ENCODE measurements around the gene LIF. TPM values are rescaled to one million over a fixed set of nuclear protein-coding genes. Genes with fewer than 3 reads are reported as not detected.

The LIF gene
- total RNA-seq, 2 experiments from 2014 or later: 0.06 TPM; not detected in 1

DNA sequence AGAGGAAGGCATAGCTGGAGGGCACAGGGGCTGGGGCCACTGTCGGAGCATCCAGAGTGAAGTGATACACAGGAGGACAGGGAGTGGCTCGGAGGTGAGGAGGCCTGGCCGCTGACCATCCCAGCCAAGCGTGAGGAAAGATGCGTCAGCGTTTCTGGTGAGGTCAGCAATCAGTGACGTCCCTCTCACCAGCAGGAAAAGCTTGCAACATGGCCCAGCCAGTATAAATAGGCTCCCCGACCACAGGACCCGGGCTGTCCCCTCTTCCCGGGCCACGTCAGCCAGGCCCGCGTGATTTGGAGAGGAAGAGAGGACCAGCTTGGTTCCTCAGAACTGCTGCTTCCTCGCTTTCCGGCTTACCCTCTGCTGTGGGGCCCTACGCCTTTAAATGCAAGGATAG lies 24.3 kb upstream of the LIF start:
- H3K79me2 ChIP-seq (ENCODE audit: insufficient read depth, low read depth, low read length): no peaks in the 10 kb centered on the region; the same call in 1 of the 2 replicates
- H3K27ac ChIP-seq (ENCODE audit: low read depth, low read length, poor library complexity, severe bottlenecking): no peak overlapping the region
- no peak overlapping the region for H3K4me2 ChIP-seq (ENCODE audit: low read length)
- ChIA-PET POLR2A (no interaction called here), CTCF (ENCODE audit: unreplicated experiment) (no interaction called here)
- no peak overlapping the region for H2AFZ ChIP-seq (ENCODE audit: low read length)
- no peaks in the 10 kb centered on the region for H3K9me3 ChIP-seq (ENCODE audit: low read length)
- peaks cover 16% of the 10 kb centered on the region for H3K4me1 ChIP-seq (ENCODE audit: insufficient read depth, low read length, poor library complexity, severe bottlenecking)
- intact Hi-C loops (cut with micrococcal nuclease; ENCODE audit: unreplicated experiment): no loop called here
- H3K4me3 ChIP-seq (ENCODE audit: low read depth, low read length, poor library complexity, severe bottlenecking): no peak overlapping the region
- no peaks in the 10 kb centered on the region for H3K9me2 ChIP-seq (ENCODE audit: insufficient read depth, low read length)
- no peak for TF ChIP-seq EZH2phosphoT487 (IDR thresholded peaks at IDR 0.05; ENCODE audit: borderline replicate concordance, low read depth, low read length)
- TF ChIP-seq, protein P1, sequence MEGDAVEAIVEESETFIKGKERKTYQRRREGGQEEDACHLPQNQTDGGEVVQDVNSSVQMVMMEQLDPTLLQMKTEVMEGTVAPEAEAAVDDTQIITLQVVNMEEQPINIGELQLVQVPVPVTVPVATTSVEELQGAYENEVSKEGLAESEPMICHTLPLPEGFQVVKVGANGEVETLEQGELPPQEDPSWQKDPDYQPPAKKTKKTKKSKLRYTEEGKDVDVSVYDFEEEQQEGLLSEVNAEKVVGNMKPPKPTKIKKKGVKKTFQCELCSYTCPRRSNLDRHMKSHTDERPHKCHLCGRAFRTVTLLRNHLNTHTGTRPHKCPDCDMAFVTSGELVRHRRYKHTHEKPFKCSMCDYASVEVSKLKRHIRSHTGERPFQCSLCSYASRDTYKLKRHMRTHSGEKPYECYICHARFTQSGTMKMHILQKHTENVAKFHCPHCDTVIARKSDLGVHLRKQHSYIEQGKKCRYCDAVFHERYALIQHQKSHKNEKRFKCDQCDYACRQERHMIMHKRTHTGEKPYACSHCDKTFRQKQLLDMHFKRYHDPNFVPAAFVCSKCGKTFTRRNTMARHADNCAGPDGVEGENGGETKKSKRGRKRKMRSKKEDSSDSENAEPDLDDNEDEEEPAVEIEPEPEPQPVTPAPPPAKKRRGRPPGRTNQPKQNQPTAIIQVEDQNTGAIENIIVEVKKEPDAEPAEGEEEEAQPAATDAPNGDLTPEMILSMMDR (conservative IDR thresholded peaks at IDR 0.05; ENCODE audit: low read length): no peak
- DNase-seq (ENCODE audit: low spot score): no peak
- no TSS peak for BruUV-seq (replicated peaks)
- H3K36me3 ChIP-seq (ENCODE audit: insufficient read depth, low read length): no peaks in the 10 kb centered on the region; the same call in 1 of the 2 replicates
- H4K20me1 ChIP-seq (ENCODE audit: insufficient read depth, low read length): no peaks in the 10 kb centered on the region

DNA sequence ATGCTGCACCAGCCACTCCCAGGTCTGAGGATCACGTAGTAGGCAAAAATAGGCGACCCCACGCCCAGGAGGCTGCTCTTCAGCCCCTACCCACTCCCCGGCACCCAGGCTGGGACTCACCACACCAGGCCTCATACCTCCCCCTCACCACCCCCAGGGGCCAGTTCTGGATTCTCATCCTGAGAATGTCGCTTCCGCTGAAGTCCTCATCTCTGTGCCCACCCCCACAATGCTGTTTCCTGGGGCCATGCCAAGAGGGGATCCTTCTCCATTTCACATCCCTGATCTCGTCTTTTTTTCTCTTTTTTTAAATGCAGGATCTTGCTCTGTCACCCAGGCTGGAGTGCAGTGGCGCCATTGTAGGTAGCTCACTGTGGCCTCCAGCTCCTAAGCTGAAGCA lies 21.8 kb upstream of the LIF start:
- H3K4me2 ChIP-seq (ENCODE audit: low read length): no peak overlapping the region
- POLR2A ChIA-PET: interaction anchor here (1.8 kb wide), 1 partner anchor 14 kb away, joined by 5 read pairs; no protein-coding TSS in a partner anchor
- intact Hi-C loops (cut with micrococcal nuclease; ENCODE audit: unreplicated experiment): no loop called here

More for the DNA sequence above, 21.8 kb upstream of the LIF start:
- H2AFZ ChIP-seq (ENCODE audit: low read length): no peak overlapping the region
- DNase-seq (ENCODE audit: low spot score): no peak
- no peak overlapping the region for H3K27ac ChIP-seq (ENCODE audit: low read depth, low read length, poor library complexity, severe bottlenecking)
- H3K4me3 ChIP-seq (ENCODE audit: low read depth, low read length, poor library complexity, severe bottlenecking): no peak overlapping the region
- no peaks in the 10 kb centered on the region for H3K9me3 ChIP-seq (ENCODE audit: low read length)
- H4K20me1 ChIP-seq (ENCODE audit: insufficient read depth, low read length): no peaks in the 10 kb centered on the region
- H3K36me3 ChIP-seq (ENCODE audit: insufficient read depth, low read length): no peaks in the 10 kb centered on the region; the same call in 1 of the 2 replicates
- no TSS peak for BruUV-seq (replicated peaks)
- TF ChIP-seq EZH2phosphoT487 (IDR thresholded peaks at IDR 0.05; ENCODE audit: borderline replicate concordance, low read depth, low read length): no peak
- TF ChIP-seq, protein P1 (conservative IDR thresholded peaks at IDR 0.05; ENCODE audit: low read length): no peak
- no peaks in the 10 kb centered on the region; the same call in 1 of the 2 replicates for H3K79me2 ChIP-seq (ENCODE audit: insufficient read depth, low read depth, low read length)
- peaks cover 15% of the 10 kb centered on the region for H3K4me1 ChIP-seq (ENCODE audit: insufficient read depth, low read length, poor library complexity, severe bottlenecking)
- CTCF ChIA-PET (ENCODE audit: unreplicated experiment): no interaction called here
- no peaks in the 10 kb centered on the region for H3K9me2 ChIP-seq (ENCODE audit: insufficient read depth, low read length)

All from OCI-LY7 (cell line).